GM18498 (cell line): ENCODE data around the gene MYO3B.
"Not testable (repeated sequence)": the region's sequence is repeated elsewhere in the genome, so short reads cannot be mapped to it uniquely, and the experiment has no call there.

ENCODE experiments used
- ATAC-seq: cut with Tn5 transposase; IDR thresholded peaks from one replicate; pipeline ENCODE4 v1.9.1; 2021; ENCODE audit warnings: mild to moderate bottlenecking, moderate library complexity; ENCODE audit not compliant: unreplicated experiment

Gene MYO3B

GRCh38 chr2:170260188-170260587 lies 82.2 kb downstream of the MYO3B start:
- no peak for ATAC-seq

GRCh38 chr2:170261566-170261965 lies 83.6 kb downstream of the MYO3B start:
- ATAC-seq = no peak

- no peak for ATAC-seq
These were observed 84.4 kb downstream of the MYO3B start for GRCh38 chr2:170262343-170262742.

GRCh38 chr2:170262806-170263205 lies 84.9 kb downstream of the MYO3B start:
- ATAC-seq = no peak

- ATAC-seq = not testable (repeated sequence)
These were observed 86.0 kb downstream of the MYO3B start for GRCh38 chr2:170263728-170264521.

- no peak for ATAC-seq
These were observed 86.5 kb downstream of the MYO3B start for GRCh38 chr2:170264522-170264860.

- no peak for ATAC-seq
These were observed 86.9 kb downstream of the MYO3B start for GRCh38 chr2:170264865-170265264.

GRCh38 chr2:170265321-170265720 lies 87.4 kb downstream of the MYO3B start:
- no peak for ATAC-seq

GRCh38 chr2:170266358-170266757 lies 88.4 kb downstream of the MYO3B start:
- no peak for ATAC-seq

GRCh38 chr2:170267071-170267470 lies 89.1 kb downstream of the MYO3B start:
- ATAC-seq = no peak

GRCh38 chr2:170270278-170270864 lies 92.4 kb downstream of the MYO3B start:
- ATAC-seq = no peak

- no peak for ATAC-seq
These were observed 93.4 kb downstream of the MYO3B start for GRCh38 chr2:170271340-170271739.

- ATAC-seq = no peak
These were observed 98.1 kb downstream of the MYO3B start for GRCh38 chr2:170276056-170276455.

GRCh38 chr2:170276925-170277629 lies 99.1 kb downstream of the MYO3B start:
- ATAC-seq = no peak

GRCh38 chr2:170277951-170278350 lies 100.0 kb downstream of the MYO3B start:
- no peak for ATAC-seq

GRCh38 chr2:170279615-170280014 lies 101.7 kb downstream of the MYO3B start:
- ATAC-seq = not testable (repeated sequence)

GRCh38 chr2:170282851-170283250 lies 104.9 kb downstream of the MYO3B start:
- ATAC-seq = no peak

GRCh38 chr2:170284205-170284604 lies 106.3 kb downstream of the MYO3B start:
- no peak for ATAC-seq

GRCh38 chr2:170288859-170289258 lies 110.9 kb downstream of the MYO3B start:
- ATAC-seq = no peak

GRCh38 chr2:170291474-170291873 lies 113.5 kb downstream of the MYO3B start:
- ATAC-seq = no peak

GRCh38 chr2:170292415-170292814 lies 114.5 kb downstream of the MYO3B start:
- ATAC-seq = no peak

- ATAC-seq = no peak
These were observed 119.5 kb downstream of the MYO3B start for GRCh38 chr2:170297496-170297895.
